HG02623 (cell line): ENCODE data around the gene OXLD1.

Source experiments
- ATAC-seq: cut with Tn5 transposase; IDR thresholded peaks from one replicate; pipeline ENCODE4 v1.9.1; 2021; ENCODE audit warnings: moderate library complexity; ENCODE audit not compliant: unreplicated experiment

Gene OXLD1

DNA sequence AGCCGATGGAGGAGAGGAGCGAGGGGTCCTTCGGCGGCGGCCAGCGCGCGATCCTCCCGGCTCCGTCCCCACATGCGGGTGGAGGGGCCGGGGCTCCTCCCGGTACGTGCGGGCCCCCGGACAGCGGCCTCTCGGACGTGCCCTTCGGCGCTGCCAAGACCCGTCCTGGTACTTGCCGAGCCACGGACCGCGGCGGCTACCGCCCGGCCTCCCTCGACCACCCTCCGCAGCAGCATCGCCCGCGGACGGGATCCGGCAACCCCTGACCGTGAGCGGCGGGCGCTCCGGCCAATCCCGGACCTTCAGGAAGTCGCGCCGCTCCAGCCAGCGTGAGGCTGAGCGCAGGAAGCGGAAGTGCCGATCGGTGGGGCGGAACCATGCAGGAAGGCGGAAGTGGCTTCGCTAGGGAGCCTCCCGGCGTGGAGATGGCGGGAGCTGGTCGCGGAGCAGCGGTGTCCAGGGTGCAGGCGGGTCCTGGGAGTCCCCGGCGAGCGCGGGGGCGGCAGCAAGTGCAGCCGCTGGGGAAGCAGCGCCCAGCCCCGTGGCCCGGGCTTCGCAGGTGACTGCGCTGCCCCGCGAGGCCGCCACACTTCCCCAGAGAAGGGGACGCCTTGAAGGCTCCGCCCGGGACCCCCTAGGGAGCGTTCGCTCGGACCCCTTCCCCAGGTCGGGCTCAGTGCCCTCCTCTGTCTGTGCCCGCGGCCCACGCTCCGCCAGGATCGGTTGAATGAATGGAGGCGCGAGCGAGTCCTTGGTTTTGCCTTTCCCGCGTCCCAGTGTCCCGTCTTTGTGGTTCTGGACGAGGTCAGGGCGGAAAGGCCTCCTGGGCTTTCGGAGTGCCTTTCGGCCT lies at the start of gene OXLD1, which contains the start of gene CCDC137:
TSS of gene OXLD1 (minus strand) at position 264 of the 850 bp plus-strand sequence. CDS start at position 236, 28 bp downstream.
TSS of gene CCDC137 (plus strand) at position 396 of the 850 bp plus-strand sequence. CDS start at position 426, 30 bp downstream.
- peak; percentile 85 for ATAC-seq

DNA sequence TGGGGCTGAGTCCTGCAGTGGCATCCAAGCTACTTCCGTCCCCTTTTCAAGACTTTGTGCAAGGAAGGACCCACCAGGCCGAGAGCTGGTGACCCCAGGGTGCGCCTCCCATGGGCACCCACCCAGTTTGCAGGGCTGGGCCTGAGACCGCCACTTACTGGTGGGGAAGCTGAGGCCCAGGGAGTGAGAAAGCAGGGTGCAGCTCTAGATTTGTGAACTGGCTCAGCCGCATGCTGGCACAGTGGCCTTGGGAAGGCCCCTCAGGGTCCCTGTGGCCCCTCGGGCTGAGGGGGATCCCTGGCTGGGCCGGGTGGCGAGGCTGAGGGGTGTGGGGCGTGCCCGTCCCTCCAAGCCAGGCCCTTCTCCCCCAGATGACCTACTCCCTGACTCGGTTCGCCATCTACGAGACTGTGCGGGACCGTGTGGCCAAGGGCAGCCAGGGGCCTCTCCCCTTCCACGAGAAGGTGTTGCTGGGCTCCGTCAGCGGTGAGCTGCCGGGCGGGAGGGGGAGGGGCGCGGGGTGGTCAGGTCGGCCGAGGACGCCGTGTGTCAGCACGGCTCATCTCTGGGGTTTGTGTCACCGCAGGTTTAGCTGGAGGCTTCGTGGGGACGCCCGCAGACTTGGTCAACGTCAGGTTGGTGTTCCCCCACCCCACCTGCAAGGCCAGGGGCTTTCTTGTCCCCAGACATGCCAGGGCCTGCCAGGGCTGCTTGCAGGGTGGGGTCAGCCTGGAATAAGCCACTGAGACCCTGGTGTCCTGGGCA lies 48.9 kb upstream of the OXLD1 start:
- ATAC-seq, result no peak

DNA sequence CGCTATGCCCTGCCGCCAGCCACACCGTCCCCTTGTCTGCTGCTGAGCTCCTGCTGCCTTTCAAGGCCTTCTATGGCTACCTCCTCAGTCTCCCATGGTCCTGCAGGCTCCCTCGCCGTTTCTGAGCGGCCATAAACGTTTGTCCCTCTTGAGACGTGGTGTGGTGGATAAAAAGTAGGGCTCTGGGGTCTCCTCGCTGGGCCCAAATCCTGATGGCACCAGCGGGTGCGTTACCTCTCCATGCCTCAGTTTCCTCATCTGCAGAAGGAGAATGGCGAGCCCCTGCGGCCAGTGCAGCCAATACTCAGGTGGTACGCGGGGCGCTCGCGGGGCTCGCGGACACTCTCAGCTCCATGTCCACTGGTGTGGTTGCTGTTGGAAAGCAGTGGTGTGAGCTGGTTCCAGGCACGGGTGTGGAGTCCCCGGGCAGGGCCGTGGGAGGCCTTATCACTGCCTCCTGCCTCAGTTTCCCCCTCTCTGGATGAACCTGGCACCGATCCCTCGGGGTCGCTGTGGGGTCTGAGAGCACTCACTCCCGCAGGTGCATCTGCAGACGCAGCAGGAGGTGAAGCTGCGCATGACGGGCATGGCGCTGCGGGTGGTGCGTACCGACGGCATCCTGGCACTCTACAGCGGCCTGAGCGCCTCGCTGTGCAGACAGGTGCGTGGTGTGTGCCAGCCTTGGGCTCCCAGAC lies 48.2 kb upstream of the OXLD1 start:
- ATAC-seq, result no peak

DNA sequence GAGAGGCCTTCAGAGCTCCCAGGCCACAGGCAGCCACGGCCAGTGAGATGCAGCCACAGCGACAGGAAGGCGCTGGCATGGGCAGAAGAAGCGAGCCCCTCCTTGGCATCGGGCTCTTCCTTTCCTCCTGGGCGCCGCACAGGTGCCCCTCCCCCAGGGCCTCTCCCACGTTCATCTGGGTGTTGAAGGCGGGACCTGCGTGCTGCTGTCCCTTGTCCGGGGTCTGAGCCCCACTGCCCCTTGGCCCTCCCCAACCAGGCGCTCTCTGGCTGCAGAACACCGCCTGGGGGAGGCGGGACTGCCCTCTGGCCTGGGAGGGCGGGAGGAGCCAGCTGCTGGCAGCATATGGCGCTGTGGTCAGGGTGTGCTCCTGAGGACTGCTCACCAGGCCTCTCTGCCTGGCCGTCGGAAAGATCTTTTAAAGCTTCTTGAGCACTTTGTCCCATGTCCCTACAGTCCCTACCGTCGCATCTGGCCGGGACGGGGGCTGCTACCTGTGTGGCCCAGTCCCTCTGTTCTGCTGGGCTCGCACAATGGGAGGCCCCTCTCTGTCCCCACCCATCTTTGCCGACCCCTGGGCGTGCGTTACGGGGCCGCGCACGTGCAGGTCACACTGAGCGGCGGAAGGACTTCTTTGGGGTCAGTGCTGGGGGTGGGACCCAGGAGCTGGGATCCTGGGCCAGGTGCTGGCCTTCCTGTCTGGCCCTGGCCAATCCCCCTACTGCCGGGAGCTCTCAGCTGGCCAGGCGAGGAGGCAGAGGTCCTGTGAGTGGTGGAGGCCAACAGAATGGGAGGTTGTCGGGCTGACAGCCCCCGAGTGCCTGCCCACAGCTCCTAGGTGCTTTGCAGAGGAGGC lies 47.4 kb upstream of the OXLD1 start:
- no peak for ATAC-seq

DNA sequence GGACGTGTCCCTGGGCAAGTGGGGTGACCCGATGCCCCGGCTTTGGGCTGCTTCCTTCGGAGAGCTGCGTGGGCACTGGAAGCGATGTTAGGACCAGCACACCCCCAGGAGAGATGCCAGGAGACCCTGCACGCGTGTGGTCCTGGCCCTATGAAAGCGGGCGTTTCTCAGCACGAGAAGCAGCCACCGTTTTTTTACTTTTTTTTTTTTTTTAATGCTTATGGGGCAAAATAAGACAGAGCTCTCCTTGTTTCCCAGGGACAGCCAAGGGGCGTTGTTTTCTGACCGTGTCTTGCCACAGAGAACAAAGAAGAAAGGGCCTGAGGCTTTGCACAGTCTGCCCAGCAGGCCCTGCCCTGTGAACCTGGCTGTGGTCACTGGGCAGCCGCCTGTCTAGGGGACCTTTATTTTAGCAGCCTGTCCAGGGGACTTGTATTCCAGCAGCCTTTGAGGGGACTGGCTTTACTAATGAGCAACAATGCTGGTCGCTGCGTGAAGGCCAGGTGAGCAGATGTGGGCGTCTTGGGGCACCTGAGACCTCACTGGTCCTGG lies 46.7 kb upstream of the OXLD1 start:
- ATAC-seq, result no peak

DNA sequence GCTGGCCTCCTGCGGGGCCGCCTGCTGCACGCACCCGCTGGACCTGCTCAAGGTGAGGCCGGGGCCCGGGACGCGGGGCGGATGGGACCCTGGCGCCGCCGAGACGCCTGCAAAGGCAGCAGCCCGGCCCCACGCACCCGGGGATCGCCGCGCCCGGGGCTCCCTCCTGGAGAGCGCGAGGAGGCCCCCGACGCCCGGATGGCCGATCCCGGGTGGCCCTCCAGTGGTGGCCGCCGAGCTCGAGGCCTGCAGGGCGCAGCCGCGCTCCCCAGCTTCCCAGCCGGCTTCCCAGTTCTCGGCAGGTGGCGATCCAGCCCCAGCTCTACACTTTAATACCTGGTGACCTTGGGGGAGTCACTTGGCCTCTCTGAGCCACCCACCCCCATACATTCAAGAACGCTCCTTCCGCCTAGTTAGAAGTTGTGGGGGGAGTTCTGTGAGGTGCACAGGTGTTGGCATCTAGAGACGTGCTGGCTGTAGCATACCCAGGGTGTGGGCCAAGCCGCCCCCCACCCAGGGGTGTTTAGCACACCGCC lies 46.1 kb upstream of the OXLD1 start:
- ATAC-seq, result no peak

DNA sequence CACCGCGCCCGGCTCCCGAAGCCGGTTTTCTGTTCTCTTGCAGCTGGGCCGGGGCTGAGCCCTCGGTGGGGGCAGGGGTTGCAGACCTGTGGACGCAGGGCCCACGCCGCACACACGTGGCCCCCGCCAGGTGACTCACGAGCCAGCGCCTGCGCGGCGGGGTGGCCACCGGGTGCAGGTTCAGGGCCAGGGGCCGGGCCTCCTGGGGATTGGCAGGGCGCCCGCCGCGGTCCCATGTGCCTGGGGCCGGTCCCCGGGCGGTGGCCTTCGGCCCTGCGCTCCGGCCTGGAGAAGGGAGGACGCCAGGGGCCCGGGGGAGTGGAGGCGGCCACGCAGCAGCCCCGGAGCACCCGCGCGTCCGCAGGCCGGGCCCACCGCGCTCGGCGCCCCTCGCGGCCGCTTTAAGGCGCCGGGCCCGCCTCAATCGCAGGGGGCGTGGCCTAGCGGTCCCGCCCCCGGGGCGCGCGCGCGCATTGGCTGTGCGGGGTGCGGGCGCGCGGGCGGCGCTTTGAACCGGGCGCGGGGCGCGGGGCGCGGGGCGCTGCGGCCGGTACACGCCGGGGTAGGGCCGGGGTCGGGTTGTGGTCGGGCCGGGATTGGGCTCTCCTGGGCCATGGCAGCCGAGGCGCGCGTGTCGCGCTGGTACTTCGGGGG lies 45.5 kb upstream of the OXLD1 start, which contains the start of gene SLC25A10:
TSS of gene SLC25A10 (plus strand) at position 471 of the 654 bp plus-strand sequence. CDS start at position 614, 143 bp downstream.
- ATAC-seq, result peak; percentile 54

DNA sequence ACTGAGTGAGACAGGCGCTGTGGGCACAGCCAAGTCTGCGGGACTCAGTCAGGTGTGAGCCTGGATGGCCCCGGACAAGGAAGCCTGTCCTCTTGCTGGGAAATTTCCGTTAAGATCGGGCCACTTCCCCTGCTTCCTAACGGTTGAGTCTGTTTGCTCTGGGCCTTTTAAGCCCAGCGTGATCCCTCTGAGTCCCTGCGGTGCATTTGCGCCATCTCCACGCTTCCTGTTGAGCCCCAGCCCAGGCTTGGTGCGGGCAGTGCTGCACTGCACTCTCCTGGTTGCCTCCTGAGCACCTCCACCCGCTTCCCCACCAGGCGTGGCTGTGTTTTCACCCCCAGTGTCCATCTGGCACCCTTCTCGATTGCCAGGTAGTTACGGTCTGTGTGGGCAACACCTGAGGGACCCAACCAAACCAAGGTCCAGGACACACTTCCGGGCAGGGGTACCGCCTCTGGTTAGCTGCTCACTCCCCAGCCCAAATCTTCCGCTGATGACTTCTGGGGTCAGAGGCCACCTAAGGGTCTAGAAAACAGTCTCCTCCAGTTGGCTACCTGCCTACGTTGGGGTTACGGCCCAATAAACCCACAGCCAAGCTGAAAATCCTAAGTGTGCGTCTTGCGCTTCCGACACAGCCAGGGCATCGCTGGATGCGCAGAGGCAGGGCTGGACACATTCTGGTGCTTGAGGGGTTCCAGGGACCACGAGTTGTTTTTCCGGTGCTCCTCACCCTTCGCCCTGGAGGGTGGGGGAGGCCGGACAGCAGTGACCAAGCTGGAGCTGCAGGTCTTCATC lies 44.3 kb upstream of the OXLD1 start:
- no peak for ATAC-seq

DNA sequence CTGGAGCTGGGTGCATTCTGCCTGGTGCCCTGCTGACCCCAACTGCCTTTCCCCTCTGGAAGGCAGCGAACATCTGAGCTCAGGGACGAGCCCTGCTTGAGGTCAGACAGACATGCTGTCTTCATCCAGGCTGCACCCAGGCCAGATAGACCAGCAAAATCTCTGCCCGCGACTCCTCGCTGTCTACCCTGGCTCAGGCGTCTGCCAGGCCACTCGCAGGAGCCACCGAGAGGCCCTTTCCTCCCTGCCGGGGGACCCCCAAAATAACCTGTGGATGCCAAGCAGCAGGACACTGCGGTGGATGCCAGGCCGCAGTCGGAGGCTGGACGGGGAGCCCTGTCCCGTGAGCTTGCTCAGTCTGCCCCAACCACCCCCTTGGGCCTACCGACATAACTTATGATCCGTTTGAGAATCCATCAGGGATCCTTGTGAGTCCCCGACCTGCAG lies 42.4 kb upstream of the OXLD1 start:
- no peak for ATAC-seq

DNA sequence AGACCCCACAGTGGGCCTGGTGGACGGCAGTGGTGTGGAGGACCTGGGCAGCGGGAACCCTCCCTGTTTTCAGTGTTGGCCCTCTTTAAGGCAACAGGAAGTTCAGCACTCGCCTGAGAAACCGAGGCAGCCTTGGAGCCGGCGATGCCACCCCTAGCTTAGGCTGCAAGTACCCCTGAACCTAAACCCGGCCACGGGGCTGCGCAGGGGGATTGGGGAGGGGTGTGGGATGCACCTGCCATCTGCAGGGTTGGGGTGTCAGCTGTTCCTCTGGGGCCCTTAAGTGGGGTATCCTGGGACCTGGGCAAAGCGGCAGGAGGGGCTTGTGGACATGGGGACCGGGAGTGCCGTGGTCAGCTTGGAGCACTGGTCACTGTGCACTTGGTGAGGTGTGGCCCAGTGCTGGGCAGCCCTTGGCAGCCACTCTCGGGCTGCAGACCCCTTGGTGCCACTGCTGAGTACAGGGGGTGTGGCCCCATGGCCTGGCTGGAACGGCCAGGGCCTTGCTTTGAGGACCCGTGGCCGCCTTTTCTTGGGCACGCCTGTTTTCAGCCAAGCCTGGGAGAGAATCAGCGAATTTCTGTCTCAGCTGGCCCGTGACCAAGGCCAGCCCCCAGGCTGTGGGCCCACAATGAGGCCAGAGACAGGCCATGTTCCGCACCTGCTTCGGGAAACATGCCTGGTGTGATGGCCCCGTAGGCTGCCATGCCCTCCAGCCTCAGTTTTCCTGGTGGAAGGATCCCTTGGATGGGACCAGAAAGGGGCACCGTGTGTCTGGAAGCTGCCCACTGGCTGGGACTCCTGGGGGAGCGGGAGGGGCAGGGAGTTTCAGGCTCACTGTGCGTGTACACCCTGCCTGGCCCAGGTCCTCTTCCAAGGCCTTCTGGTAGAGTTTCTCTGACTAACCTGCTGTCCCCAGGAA lies 41.6 kb upstream of the OXLD1 start:
- no peak for ATAC-seq

DNA sequence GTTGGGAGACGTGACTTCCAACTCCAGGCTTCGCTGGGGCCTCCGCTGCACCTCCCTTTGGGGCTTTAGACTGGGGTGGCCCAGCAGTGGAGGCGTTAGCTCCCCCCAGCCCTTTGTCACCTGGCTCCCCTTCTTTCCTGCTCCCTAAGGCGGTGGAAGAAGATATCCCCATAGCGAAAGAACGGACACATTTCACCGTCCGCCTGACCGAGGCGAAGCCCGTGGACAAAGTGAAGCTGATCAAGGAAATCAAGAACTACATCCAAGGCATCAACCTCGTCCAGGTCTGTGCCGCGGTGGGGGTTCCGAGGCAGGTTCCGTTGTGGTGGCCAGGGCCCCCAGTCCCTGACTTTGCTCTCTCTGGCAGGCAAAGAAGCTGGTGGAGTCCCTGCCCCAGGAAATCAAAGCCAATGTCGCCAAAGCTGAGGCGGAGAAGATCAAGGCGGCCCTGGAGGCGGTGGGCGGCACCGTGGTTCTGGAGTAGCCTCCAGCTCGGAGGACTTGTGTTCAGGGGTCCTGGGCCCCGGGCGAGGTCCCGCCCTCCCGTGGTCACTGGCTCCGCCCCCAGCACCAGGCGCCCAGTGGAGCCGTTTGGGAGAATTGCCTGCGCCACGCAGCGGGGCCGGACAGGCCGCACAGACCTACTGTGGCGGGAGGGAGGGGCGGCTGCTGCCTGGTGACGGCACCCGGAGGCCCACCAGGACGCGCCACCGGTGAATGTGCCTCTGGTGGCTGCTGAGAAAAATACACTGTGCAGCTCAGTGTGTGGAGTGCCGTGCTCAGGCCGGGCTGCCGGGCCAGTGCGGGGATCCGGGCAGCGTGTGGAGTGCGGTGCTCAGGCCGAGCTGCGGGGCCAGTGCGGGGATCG lies 40.6 kb upstream of the OXLD1 start:
- no peak for ATAC-seq

DNA sequence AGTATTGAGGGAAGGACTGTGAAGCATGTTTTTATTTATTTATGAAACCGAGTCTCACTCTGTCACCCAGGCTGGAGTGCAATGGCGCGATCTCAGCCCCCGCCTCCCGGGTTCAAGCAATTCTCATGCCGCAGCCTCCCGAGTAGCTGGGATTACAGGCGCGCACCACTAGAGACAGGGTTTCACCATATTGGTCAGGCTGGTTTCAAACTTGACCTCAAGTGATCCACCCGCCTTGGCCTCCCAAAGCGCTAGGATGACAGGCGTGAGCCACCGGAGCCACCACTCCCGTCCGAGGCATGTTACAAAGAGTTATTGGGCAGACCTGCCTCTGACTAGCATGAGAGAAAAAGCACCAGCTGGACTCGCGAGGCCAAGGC lies 39.8 kb upstream of the OXLD1 start:
- ATAC-seq, result no peak

DNA sequence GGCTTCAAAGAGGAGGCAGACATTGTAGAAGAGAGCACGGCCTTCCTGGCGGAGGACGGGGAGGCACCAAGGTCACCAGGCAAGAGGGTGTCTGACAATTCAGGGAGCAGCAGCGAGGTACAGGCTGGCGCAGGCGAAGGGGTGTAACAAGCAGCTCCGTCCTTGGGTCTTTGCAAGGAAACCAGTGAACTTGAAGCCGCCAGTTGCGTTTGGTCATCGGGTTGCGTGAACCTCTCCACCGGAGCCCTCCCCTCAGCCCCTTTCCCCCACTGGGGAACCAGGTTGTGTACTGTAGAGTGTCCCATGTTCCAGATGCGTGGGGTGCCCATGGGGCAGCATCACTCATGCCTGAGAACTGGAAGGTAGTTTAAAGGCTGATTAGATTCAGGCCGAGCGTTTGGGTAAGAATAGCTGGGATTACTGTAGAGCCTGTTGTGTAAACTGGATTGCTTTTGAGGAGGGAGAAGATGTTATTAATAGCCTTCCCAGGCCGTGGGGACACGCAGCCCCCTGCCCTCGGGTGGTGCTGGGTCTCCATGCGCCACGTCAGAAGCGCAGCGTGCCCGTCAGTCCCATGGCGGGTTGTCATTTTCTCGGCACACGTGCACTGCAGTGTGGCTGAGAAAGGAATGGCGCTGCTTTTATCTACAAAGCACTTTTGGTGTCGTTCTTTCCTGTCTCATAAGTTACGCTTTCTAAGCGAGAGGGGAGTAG lies 39.3 kb upstream of the OXLD1 start:
- no peak for ATAC-seq

DNA sequence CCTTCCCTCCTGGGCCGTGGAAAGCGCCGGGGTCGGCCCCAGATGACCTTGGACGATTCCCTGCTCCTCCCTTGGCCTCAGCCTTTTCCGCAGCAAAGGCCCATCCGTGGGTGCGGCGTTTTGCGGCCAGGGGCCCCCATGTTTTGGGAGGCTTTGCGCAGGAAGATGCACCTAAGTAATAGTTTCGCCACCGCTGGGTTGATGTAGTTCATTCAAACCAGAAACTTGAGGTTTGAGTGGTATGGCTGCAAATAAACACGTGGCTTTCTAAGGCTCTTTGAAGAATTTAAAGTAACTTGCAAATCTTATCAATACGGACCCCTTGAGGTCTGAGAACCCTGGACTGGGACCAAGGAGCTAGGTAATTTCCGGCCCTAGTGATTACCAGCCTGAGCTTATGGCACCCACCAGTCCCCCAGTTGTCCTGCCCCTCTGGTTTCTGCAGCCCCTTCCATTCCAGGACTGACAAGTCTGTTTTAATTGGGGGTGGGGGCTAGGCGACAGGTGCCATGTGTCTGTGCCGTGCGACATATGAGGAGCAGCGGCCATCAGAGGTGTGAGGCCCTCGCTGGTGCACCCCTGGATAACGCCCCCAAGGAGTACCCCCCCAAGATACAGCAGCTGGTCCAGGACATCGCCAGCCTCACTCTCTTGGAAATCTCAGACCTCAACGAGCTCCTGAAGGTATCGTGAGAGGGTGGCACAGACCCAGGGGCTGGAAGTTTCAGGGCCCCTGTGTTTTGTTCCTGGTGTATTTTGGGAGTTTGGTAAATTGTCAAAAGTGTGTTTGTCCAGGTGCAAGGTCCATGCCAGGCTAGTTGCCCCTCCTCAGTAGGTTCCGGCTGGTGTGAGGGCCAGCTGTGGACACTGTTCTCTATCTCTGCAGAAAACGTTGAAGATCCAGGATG lies 37.6 kb upstream of the OXLD1 start:
- no peak for ATAC-seq
